ENCODE measurements around the gene SLC26A1.

DNA sequence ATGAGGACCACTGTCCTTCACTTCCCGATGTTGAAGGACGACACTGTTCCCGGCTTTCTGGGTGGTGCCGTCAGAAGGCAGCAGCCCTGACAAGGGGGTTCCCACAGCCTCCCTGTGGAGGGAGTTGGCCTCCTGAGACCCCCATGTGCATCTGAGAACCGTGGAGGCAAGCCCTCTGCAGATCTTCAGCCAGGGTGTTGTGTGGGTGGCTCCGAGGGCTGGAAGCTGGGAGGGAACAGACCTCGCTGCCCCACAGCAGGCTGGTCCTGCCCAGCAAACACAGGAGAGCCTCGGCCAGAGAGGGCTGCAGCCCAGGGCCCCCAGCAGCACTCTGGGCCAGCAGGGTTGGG lies 36.0 kb downstream of the SLC26A1 start:
- no peak for TF ChIP-seq POLR2A (IDR thresholded peaks at IDR 0.05)
- TF ChIP-seq, protein P1, sequence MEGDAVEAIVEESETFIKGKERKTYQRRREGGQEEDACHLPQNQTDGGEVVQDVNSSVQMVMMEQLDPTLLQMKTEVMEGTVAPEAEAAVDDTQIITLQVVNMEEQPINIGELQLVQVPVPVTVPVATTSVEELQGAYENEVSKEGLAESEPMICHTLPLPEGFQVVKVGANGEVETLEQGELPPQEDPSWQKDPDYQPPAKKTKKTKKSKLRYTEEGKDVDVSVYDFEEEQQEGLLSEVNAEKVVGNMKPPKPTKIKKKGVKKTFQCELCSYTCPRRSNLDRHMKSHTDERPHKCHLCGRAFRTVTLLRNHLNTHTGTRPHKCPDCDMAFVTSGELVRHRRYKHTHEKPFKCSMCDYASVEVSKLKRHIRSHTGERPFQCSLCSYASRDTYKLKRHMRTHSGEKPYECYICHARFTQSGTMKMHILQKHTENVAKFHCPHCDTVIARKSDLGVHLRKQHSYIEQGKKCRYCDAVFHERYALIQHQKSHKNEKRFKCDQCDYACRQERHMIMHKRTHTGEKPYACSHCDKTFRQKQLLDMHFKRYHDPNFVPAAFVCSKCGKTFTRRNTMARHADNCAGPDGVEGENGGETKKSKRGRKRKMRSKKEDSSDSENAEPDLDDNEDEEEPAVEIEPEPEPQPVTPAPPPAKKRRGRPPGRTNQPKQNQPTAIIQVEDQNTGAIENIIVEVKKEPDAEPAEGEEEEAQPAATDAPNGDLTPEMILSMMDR (IDR thresholded peaks at IDR 0.05 in 4 of 5, conservative IDR thresholded peaks at IDR 0.05 in 1 of 5): no peak

All from gastrocnemius medialis (tissue), 4 donors.